Pancreas (tissue), 10 donors: ENCODE data around the gene GCNT1. TPM values are rescaled to one million over a fixed set of nuclear protein-coding genes. Genes with fewer than 3 reads are reported as not detected.
A peak's percentile ranks its signal among the peaks of the same experiment; 100 is the strongest.

Source experiments
- ATAC-seq, 4 donors: fragments of 200-7000 bp; cut with Tn5 transposase; one replicate each; pipeline versions ENCODE4 v1.8.0 to v1.9.1; 2020; ENCODE audit warnings: mild to moderate bottlenecking in 4 of 4, moderate library complexity in 4 of 4
- DNase-seq, 6 donors: peaks; one replicate each; pipeline ENCODE4 v3.0.0-alpha.2; 2020
- FAIRE-seq: peaks from 2 replicates; lab custom pipeline; 2012; peaks lifted over from hg19 to GRCh38; lab: Jason Lieb, UNC
- H3K27ac ChIP-seq, 4 donors: fragments of 200-600 bp; sonication (generic); 1 replicate in 3 of 4; 2 replicates in 1 of 4; pipeline versions ENCODE4 v1.5.0 to v1.8.0; 2020
- H3K27me3 ChIP-seq, 4 donors: fragments of 200-600 bp; one replicate each; pipeline ENCODE4 v1.8.0; 2021
- H3K36me3 ChIP-seq, 3 donors: fragments of 200-600 bp; sonication (generic) in 1 of 3; one replicate each; pipeline versions ENCODE4 v1.5.0 to v1.8.0; 2020 to 2021
- H3K4me1 ChIP-seq, 3 donors: fragments of 200-600 bp; one replicate each; pipeline ENCODE4 v1.8.0; 2021
- H3K4me3 ChIP-seq, 4 donors: fragments of 200-600 bp; sonication (generic) in 2 of 4; one replicate each; pipeline versions ENCODE4 v1.5.0 to v1.8.0; 2020 to 2021
- H3K9me3 ChIP-seq, 4 donors: fragments of 200-600 bp; one replicate each; pipeline ENCODE4 v1.8.0; 2021
- CTCF ChIP-seq, 4 donors: fragments of 200-600 bp; sonication (generic) in 3 of 4; IDR thresholded peaks; one replicate each; pipeline versions ENCODE4 v1.5.0 to v1.8.0; 2021; ENCODE audit warnings: antibody characterized with exemption in 4 of 4
- WGBS, 2 donors: extraction: QIAGEN DNeasy Blood & Tissue Kit; methylation state at CpG; one replicate each; pipeline ENCODE4 v1.1.7; 2013; 5-methylcytosine and 5-hydroxymethylcytosine counted together
- intact Hi-C, 3 donors: fragments of 100-400 bp; cut with DNase I; formaldehyde crosslinking; loops; one replicate each; pipeline versions ENCODE4 v1.11.1 to v1.14.2; 2022
- polyA plus RNA-seq, 2 donors: library from polyadenylated mRNA; stranded (reverse); fragments of 200-250 nt; gene quantifications; one replicate each; pipeline ENCODE4 v1.2.3, GENCODE V29; 2013
- total RNA-seq, 6 donors: library from RNA; stranded (reverse); fragmentation: NEBNext Ultra II Directional in 4 of 6; extraction: Animal tissue kit (Norgen Biotek cat#: 25700) in 4 of 6; gene quantifications; one replicate each; pipeline versions ENCODE4 v1.2.1 to v1.2.4, GENCODE V29; 2021 to 2023
- donor health status: healthy with polysubstance abuse.
- donor health status: DM: no; HTN: no; CAD: no; lungs with moderate emphysema.
- donor health status: DM: no; HTN: no; CAD: no.
- donor health status: control.
- donor health status: control.
- donor health status: Bipolar disorder and iron deficiency.
- donor health status: DM: yes; HTN: yes; CAD: no.
- donor health status: DM: no; HTN: no; CAD: no.
- donor health status: DM: no; HTN: no; CAD: no.
- donor health status: DM: yes; HTN: yes; CAD: no.

Gene GCNT1
- total and polyA plus RNA-seq, 8 donors = 1.0 to 7.2 (median 3.3) TPM

DNA sequence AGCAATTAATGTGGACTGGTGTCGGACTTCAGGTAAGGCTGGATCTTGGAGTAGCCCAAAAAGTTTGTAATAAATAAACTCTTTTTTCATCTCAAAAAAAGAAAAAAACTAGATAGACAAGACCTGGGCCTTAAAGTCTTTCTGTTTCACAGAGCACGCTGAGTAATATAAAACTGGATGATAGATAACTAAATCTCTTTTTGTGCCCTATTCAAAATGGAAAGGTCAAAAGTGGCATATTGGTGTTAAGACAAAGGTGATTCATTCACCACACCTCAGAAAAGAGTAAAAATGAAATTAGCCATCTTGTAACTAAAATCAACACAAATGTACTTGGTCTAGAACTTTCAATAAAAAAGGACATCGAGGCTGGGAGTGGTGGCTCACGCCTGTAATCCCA lies 34.5 kb upstream of the GCNT1 start:
- Histone ChIP-seq H3K27me3 (no peaks in the 10 kb centered on the region), H3K4me3 (no peak overlapping the region), H3K9me3 (no peaks in the 10 kb centered on the region), H3K4me1 (no peaks in the 10 kb centered on the region), H3K27ac (no peak overlapping the region), H3K36me3 (no peaks in the 10 kb centered on the region)
- intact Hi-C loops = no loop called here
- WGBS, 2 donors = 93 to 97% methylated on average over 4 of the region's 4 CpGs
- no peak for TF ChIP-seq CTCF (IDR thresholded peaks at IDR 0.05)
- DNase-seq = no peak
- ATAC-seq = no peak
- FAIRE-seq = no peak

DNA sequence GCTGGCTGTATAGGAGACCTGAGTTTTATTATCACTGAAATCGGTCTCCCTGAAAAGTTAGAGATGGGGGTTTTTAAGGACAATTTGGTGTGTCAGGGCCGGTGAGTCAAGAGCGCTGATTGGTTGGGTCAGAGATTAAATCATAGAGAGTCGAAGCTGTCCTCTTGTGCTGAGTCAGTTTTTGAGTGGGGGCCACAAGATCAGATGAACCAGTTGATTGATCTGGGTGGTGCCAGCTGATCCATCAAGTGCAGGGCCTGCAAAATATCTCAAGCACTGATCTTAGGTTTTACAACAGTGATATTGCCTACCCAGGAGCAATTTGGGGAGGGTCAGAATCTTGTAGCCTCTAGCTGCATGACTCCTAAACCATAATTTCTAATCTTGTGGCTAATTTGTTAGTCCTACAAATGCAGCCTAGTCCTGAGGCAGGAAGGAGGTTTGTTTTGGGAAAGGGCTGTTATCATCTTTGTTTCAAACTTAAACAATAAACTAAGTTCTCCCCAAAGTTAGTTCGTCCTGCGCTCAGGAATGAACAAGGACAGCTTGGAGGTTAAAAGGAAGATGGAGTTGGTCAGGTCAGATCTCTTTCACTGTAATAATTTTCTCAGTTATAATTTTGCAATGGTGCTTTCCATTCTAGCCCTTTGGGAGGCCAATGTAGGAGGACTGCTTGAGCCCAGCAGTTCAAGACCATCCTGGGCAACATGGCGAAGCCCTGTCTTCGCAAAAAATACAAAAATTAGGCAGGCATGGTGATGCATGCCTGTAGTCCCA lies 33.1 kb upstream of the GCNT1 start:
- no peak overlapping the region for H3K27ac ChIP-seq
- H3K9me3 ChIP-seq = no peaks in the 10 kb centered on the region
- no peaks in the 10 kb centered on the region for H3K27me3 ChIP-seq
- no peak overlapping the region for H3K4me3 ChIP-seq
- no peak for DNase-seq
- no peak for ATAC-seq
- H3K4me1 ChIP-seq = no peaks in the 10 kb centered on the region
- 87 to 93% methylated on average over 8 of the region's 8 CpGs for WGBS, 2 donors
- no peak for TF ChIP-seq CTCF (IDR thresholded peaks at IDR 0.05)
- FAIRE-seq = no peak
- intact Hi-C loops = no loop called here
- H3K36me3 ChIP-seq = no peaks in the 10 kb centered on the region

DNA sequence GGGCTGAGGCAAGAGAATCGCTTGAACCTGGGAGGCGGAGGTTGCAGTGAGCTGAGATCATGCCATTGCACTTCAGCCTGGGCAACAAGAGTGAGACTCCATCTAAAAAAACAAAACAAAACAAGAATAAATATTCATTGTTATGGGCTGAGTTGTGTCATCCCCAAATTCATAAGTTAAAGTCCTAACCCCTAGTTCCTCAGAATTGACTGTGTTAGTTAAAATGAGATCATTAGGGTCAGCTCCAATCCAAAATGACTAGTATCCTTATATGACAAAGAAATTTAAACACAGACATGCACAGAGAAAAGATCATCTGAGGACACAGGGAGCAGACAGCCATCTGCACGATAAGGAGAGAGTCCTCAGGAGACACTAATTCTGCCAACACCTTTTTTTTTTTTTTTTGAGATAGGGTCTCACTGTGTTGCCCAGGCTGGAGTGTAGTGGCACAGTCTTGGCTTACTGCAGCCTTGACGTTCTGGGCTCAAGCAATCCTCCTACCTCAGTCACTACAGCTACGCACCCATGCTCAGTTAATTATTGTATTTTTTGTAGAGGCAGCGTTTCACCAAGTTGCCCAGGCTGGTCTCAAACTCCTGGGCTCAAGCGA lies 32.1 kb upstream of the GCNT1 start:
- H3K9me3 ChIP-seq = no peaks in the 10 kb centered on the region
- no peaks in the 10 kb centered on the region for H3K27me3 ChIP-seq
- DNase-seq (no peak), FAIRE-seq (no peak), ATAC-seq (no peak)
- no peak overlapping the region for H3K27ac ChIP-seq
- intact Hi-C loops = no loop called here
- WGBS, 2 donors = 85 to 87% methylated on average over 7 of the region's 7 CpGs
- TF ChIP-seq CTCF (IDR thresholded peaks at IDR 0.05) = no peak
- no peak overlapping the region for H3K4me3 ChIP-seq
- H3K4me1 ChIP-seq = no peaks in the 10 kb centered on the region
- no peaks in the 10 kb centered on the region for H3K36me3 ChIP-seq

DNA sequence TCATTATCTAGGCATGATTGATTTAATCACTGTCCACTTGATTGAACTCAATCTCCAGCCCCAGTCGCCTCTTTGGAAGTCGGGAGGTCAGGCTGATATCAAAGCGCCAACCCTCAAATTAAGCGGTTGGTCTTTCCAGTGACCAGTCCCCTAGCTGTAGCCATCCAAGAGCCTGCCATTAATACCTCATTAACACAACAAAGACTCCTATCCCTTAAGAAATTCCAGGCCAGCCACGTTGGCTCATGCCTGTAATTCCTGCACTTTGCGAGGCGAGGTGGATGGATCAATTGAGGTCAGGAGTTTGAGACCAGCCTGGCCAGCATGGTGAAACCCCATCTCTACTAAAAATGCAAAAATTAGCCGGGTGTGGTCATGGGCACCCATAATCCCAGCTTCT lies 27.4 kb upstream of the GCNT1 start:
- Histone ChIP-seq H3K27me3 (no peaks in the 10 kb centered on the region), H3K4me1 (no peaks in the 10 kb centered on the region), H3K27ac (no peak overlapping the region), H3K4me3 (no peak overlapping the region), H3K36me3 (no peaks in the 10 kb centered on the region), H3K9me3 (no peaks in the 10 kb centered on the region)
- intact Hi-C loops = no loop called here
- FAIRE-seq (no peak), DNase-seq (no peak), ATAC-seq (no peak)
- WGBS, 2 donors = 81 to 84% methylated on average over 8 of the region's 8 CpGs
- no peak for TF ChIP-seq CTCF (IDR thresholded peaks at IDR 0.05)

- FAIRE-seq (no peak), ATAC-seq (no peak)
- TF ChIP-seq CTCF (IDR thresholded peaks at IDR 0.05) = no peak
These were observed 25.6 kb upstream of the GCNT1 start for GRCh38 chr9:76433406-76433805.

More at GRCh38 chr9:76433406-76433805, 25.6 kb upstream of the GCNT1 start:
- 84 to 94% methylated on average over 5 of the region's 5 CpGs for WGBS, 2 donors
- no peak overlapping the region for H3K4me3 ChIP-seq
- DNase-seq = peak in 1 of 6 donors; percentile 29
- intact Hi-C loops = no loop called here
- H3K27me3 ChIP-seq = no peaks in the 10 kb centered on the region
- no peak overlapping the region for H3K27ac ChIP-seq
- H3K36me3 ChIP-seq = no peaks in the 10 kb centered on the region
- no peaks in the 10 kb centered on the region for H3K4me1 ChIP-seq
- H3K9me3 ChIP-seq = no peaks in the 10 kb centered on the region
